Femur (tissue), 1 donor: ENCODE data around the gene MRPS24.
"Not testable (repeated sequence)": the region's sequence is repeated elsewhere in the genome, so short reads cannot be mapped to it uniquely, and the experiment has no call there.

Experiments used
- DNase-seq: peaks from one replicate; pipeline ENCODE4 v3.0.0-alpha.2; 2017

The MRPS24 gene

GRCh38 chr7:43869006-43869866 lies at the start of gene MRPS24:
Gene MRPS24, minus strand, starts transcription at chr7:43869517. Its CDS starts 22 bp downstream, at chr7:43869495.
- peak; percentile 97 for DNase-seq

- DNase-seq: no peak
Measured at GRCh38 chr7:43915907-43916306, 46.6 kb upstream of the MRPS24 start.

GRCh38 chr7:43914795-43915194 lies 45.5 kb upstream of the MRPS24 start:
- DNase-seq: no peak

GRCh38 chr7:43906331-43907010 lies 37.2 kb upstream of the MRPS24 start, which contains the start of gene URGCP:
Gene URGCP, minus strand, starts transcription at chr7:43906596. Its CDS starts 21 bp downstream, at chr7:43906575.
- DNase-seq: peak; percentile 66

GRCh38 chr7:43905956-43906330 lies 36.6 kb upstream of the MRPS24 start:
- peak; percentile 59 for DNase-seq

- DNase-seq: no peak
Measured at GRCh38 chr7:43905209-43905946, 36.1 kb upstream of the MRPS24 start.

- no peak for DNase-seq
Measured at GRCh38 chr7:43904533-43905208, 35.4 kb upstream of the MRPS24 start.

- DNase-seq: no peak
Measured at GRCh38 chr7:43902542-43903054, 33.3 kb upstream of the MRPS24 start.

- DNase-seq: not testable (repeated sequence)
Measured at GRCh38 chr7:43898571-43898970, 29.3 kb upstream of the MRPS24 start.

- DNase-seq: no peak
Measured at GRCh38 chr7:43895847-43896415, 26.6 kb upstream of the MRPS24 start.

GRCh38 chr7:43891069-43891955 lies 22.0 kb upstream of the MRPS24 start:
- DNase-seq: no peak

GRCh38 chr7:43890468-43890867 lies 21.2 kb upstream of the MRPS24 start:
- DNase-seq: no peak

GRCh38 chr7:43888993-43889945 lies 20.0 kb upstream of the MRPS24 start:
- DNase-seq: no peak

GRCh38 chr7:43884617-43885016 lies 15.3 kb upstream of the MRPS24 start:
- DNase-seq: no peak

GRCh38 chr7:43884209-43884608 lies 14.9 kb upstream of the MRPS24 start:
- DNase-seq: no peak

GRCh38 chr7:43880596-43880995 lies 11.3 kb upstream of the MRPS24 start:
- no peak for DNase-seq

GRCh38 chr7:43879477-43879876 lies 10.2 kb upstream of the MRPS24 start:
- no peak for DNase-seq

GRCh38 chr7:43878867-43879266 lies 9.6 kb upstream of the MRPS24 start:
- no peak for DNase-seq

GRCh38 chr7:43877968-43878864 lies 8.9 kb upstream of the MRPS24 start:
- DNase-seq: no peak
